IPS-18c (cell line): ENCODE results near the gene SETD2.
"Not testable (repeated sequence)": the region's sequence is repeated elsewhere in the genome, so short reads cannot be mapped to it uniquely, and the experiment has no call there.

ENCODE experiments used
- H3K4me3 ChIP-seq: 2 replicates; pipeline ENCODE4 v1.7.0; 2013; ENCODE audit warnings: low read depth, mild to moderate bottlenecking, low read length, moderate library complexity; ENCODE audit not compliant: insufficient read depth
- H3K9me3 ChIP-seq: one replicate; pipeline ENCODE4 v1.6.1; 2013; ENCODE audit warnings: mild to moderate bottlenecking, low read length, moderate library complexity; ENCODE audit not compliant: control insufficient read depth, insufficient read depth

SETD2 gene

GRCh38 chr3:47119387-47119786 lies 44.5 kb downstream of the SETD2 start:
- not testable (repeated sequence) for H3K4me3 ChIP-seq, H3K9me3 ChIP-seq

GRCh38 chr3:47117807-47118364 lies 46.0 kb downstream of the SETD2 start:
- Histone ChIP-seq H3K4me3 (no peak overlapping the region), H3K9me3 (no peaks in the 10 kb centered on the region)

- H3K4me3 ChIP-seq, H3K9me3 ChIP-seq: not testable (repeated sequence)
These were observed 48.4 kb downstream of the SETD2 start for GRCh38 chr3:47115524-47115923.

- no peaks in the 10 kb centered on the region for H3K9me3 ChIP-seq
- H3K4me3 ChIP-seq: no peak overlapping the region
These were observed 50.1 kb downstream of the SETD2 start for GRCh38 chr3:47113669-47114365.

- no peaks in the 10 kb centered on the region for H3K9me3 ChIP-seq
- H3K4me3 ChIP-seq: no peak overlapping the region
These were observed 50.9 kb downstream of the SETD2 start for GRCh38 chr3:47112997-47113396.

- H3K4me3 ChIP-seq: no peak overlapping the region
These were observed 54.5 kb downstream of the SETD2 start for GRCh38 chr3:47109393-47109792.

GRCh38 chr3:47108546-47108945 lies 55.4 kb downstream of the SETD2 start:
- H3K4me3 ChIP-seq: no peak overlapping the region
- H3K9me3 ChIP-seq: no peaks in the 10 kb centered on the region

More at GRCh38 chr3:47109393-47109792, 54.5 kb downstream of the SETD2 start:
- no peaks in the 10 kb centered on the region for H3K9me3 ChIP-seq

GRCh38 chr3:47104259-47104658 lies 59.7 kb downstream of the SETD2 start:
- Histone ChIP-seq H3K9me3 (peaks cover 2% of the 10 kb centered on the region), H3K4me3 (no peak overlapping the region)

- no peak overlapping the region for H3K4me3 ChIP-seq
- H3K9me3 ChIP-seq: peaks cover 2% of the 10 kb centered on the region
These were observed 60.3 kb downstream of the SETD2 start for GRCh38 chr3:47103619-47104018.

- H3K9me3 ChIP-seq: peaks cover 2% of the 10 kb centered on the region
These were observed 61.8 kb downstream of the SETD2 start for GRCh38 chr3:47102081-47102600.

GRCh38 chr3:47098910-47099309 lies 65.0 kb downstream of the SETD2 start:
- H3K4me3 ChIP-seq: no peak overlapping the region
- peaks cover 2% of the 10 kb centered on the region for H3K9me3 ChIP-seq

More at GRCh38 chr3:47102081-47102600, 61.8 kb downstream of the SETD2 start:
- no peak overlapping the region for H3K4me3 ChIP-seq

- Histone ChIP-seq H3K4me3 (no peak overlapping the region), H3K9me3 (peaks cover 2% of the 10 kb centered on the region)
These were observed 66.0 kb downstream of the SETD2 start for GRCh38 chr3:47097864-47098263.

- Histone ChIP-seq H3K9me3 (no peaks in the 10 kb centered on the region), H3K4me3 (no peak overlapping the region)
These were observed 67.0 kb downstream of the SETD2 start for GRCh38 chr3:47096959-47097358.

- H3K4me3 ChIP-seq: no peak overlapping the region
- no peaks in the 10 kb centered on the region for H3K9me3 ChIP-seq
These were observed 71.8 kb downstream of the SETD2 start for GRCh38 chr3:47092090-47092489.

- Histone ChIP-seq H3K4me3 (no peak overlapping the region), H3K9me3 (no peaks in the 10 kb centered on the region)
These were observed 74.3 kb downstream of the SETD2 start for GRCh38 chr3:47089630-47090029.

GRCh38 chr3:47086071-47086470 lies 77.8 kb downstream of the SETD2 start:
- Histone ChIP-seq H3K9me3 (no peaks in the 10 kb centered on the region), H3K4me3 (no peak overlapping the region)

- no peaks in the 10 kb centered on the region for H3K9me3 ChIP-seq
- no peak overlapping the region for H3K4me3 ChIP-seq
These were observed 80.1 kb downstream of the SETD2 start for GRCh38 chr3:47083786-47084185.

- no peak overlapping the region for H3K4me3 ChIP-seq
- H3K9me3 ChIP-seq: no peaks in the 10 kb centered on the region
These were observed 81.4 kb downstream of the SETD2 start for GRCh38 chr3:47082519-47082918.
